DOHH2 (cell line): Measurements from ENCODE around the gene NOL9.

Experiments
- H3F3A ChIP-seq: fragments of 200-600 bp; sonication (generic), shearing (Covaris generic); 2 replicates; pipeline ENCODE4 v1.6.0; 2016; ENCODE audit warnings: antibody characterized with exemption, mild to moderate bottlenecking; ENCODE audit not compliant: control insufficient read depth, insufficient read depth
- H3K27ac ChIP-seq: fragments of 200-600 bp; sonication (generic); 2 replicates; pipeline ENCODE4 v1.5.1; 2014; ENCODE audit warnings: low read depth, mild to moderate bottlenecking, low read length, moderate library complexity
- H3K27me3 ChIP-seq: fragments of 200-600 bp; sonication (generic); 2 replicates; pipeline ENCODE4 v1.6.1; 2014; ENCODE audit warnings: mild to moderate bottlenecking, low read length, mixed read lengths; ENCODE audit not compliant: control insufficient read depth
- H3K36me3 ChIP-seq: fragments of 200-600 bp; sonication (generic); 2 replicates; pipeline ENCODE4 v1.6.1; 2014; ENCODE audit warnings: mild to moderate bottlenecking, low read length, moderate library complexity, mixed read lengths; ENCODE audit not compliant: control insufficient read depth
- H3K4me1 ChIP-seq: fragments of 200-600 bp; sonication (generic); 2 replicates; pipeline ENCODE4 v1.6.1; 2014; ENCODE audit warnings: mild to moderate bottlenecking, low read length, mixed read lengths; ENCODE audit not compliant: control insufficient read depth
- H3K4me2 ChIP-seq: fragments of 200-600 bp; sonication (generic); 2 replicates; pipeline ENCODE4 v1.6.0; 2014; ENCODE audit warnings: mild to moderate bottlenecking, low read length, moderate library complexity
- H3K4me3 ChIP-seq: fragments of 200-600 bp; sonication (generic); 2 replicates; pipeline ENCODE4 v1.5.1; 2014; ENCODE audit warnings: mild to moderate bottlenecking, low read length, mixed read lengths
- H3K79me2 ChIP-seq: fragments of 200-600 bp; sonication (generic); 2 replicates; pipeline ENCODE4 v1.6.1; 2014; ENCODE audit warnings: mild to moderate bottlenecking, low read length, mixed read lengths; ENCODE audit not compliant: control insufficient read depth
- H3K9me2 ChIP-seq: fragments of 200-600 bp; sonication (generic); replicated peaks from 2 replicates; pipeline ENCODE4 v1.6.1; 2014; ENCODE audit warnings: mild to moderate bottlenecking, low read length, mixed read lengths; ENCODE audit not compliant: control insufficient read depth
- H3K9me3 ChIP-seq: fragments of 200-600 bp; sonication (generic); 2 replicates; pipeline ENCODE4 v1.6.1; 2014; ENCODE audit warnings: antibody characterized with exemption, low read length, mixed read lengths; ENCODE audit not compliant: control insufficient read depth, insufficient read depth
- H4K20me1 ChIP-seq: fragments of 200-600 bp; sonication (generic); 2 replicates; pipeline ENCODE4 v1.6.0; 2014; ENCODE audit warnings: low read depth, mild to moderate bottlenecking, antibody characterized with exemption, low read length, moderate library complexity; ENCODE audit not compliant: control insufficient read depth, insufficient read depth
- EZH2phosphoT487 ChIP-seq: fragments of 200-600 bp; sonication (generic); IDR thresholded peaks from 2 replicates; pipeline ENCODE4 v1.6.1; 2017; ENCODE audit warnings: borderline replicate concordance, mild to moderate bottlenecking, antibody characterized with exemption, low read length, moderate library complexity, mixed read lengths
- TF ChIP-seq, protein P1 (sequence below): fragments of 200-600 bp; sonication (generic); IDR thresholded peaks from one replicate; pipeline ENCODE4 v1.5.1; 2014; ENCODE audit warnings: antibody characterized with exemption, mild to moderate bottlenecking, low read depth, low read length; ENCODE audit not compliant: poor library complexity, severe bottlenecking

NOL9 gene

DNA sequence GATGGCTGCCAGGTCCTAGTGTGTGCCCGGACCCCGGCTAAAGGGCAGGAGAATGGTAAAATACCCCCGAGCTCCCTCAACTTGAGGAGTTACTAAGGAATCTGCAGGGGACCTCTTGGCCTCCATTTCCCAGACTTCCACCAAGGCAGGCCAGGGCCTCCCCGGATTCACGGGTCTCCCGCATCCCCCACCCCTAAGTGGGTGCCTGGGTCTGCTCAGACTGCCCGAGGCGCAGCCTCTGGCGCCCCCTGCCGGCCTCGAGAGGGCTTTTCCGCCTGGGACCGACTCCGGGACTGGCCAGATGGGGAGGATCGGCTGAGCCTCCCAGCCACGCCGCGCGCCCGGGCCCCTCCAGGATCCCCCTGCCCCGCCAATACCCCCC is 64.5 kb downstream of the NOL9 start:
- Histone ChIP-seq H3K4me2 (peak overlapping the region; percentile 91), H3F3A (peaks cover 10% of the 10 kb centered on the region), H3K79me2 (no peaks in the 10 kb centered on the region), H3K36me3 (no peaks in the 10 kb centered on the region), H3K9me2 (no peaks in the 10 kb centered on the region), H4K20me1 (no peaks in the 10 kb centered on the region), H3K9me3 (no peaks in the 10 kb centered on the region), H3K27me3 (peaks cover 13% of the 10 kb centered on the region), H3K4me1 (peaks cover 10% of the 10 kb centered on the region), H3K4me3 (peak overlapping the region; percentile 85), H3K27ac (peak overlapping the region; percentile 45; the same call in 1 of the 2 replicates)
- TF ChIP-seq EZH2phosphoT487 = no peak
- TF ChIP-seq, protein P1, sequence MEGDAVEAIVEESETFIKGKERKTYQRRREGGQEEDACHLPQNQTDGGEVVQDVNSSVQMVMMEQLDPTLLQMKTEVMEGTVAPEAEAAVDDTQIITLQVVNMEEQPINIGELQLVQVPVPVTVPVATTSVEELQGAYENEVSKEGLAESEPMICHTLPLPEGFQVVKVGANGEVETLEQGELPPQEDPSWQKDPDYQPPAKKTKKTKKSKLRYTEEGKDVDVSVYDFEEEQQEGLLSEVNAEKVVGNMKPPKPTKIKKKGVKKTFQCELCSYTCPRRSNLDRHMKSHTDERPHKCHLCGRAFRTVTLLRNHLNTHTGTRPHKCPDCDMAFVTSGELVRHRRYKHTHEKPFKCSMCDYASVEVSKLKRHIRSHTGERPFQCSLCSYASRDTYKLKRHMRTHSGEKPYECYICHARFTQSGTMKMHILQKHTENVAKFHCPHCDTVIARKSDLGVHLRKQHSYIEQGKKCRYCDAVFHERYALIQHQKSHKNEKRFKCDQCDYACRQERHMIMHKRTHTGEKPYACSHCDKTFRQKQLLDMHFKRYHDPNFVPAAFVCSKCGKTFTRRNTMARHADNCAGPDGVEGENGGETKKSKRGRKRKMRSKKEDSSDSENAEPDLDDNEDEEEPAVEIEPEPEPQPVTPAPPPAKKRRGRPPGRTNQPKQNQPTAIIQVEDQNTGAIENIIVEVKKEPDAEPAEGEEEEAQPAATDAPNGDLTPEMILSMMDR = peak; percentile 94

DNA sequence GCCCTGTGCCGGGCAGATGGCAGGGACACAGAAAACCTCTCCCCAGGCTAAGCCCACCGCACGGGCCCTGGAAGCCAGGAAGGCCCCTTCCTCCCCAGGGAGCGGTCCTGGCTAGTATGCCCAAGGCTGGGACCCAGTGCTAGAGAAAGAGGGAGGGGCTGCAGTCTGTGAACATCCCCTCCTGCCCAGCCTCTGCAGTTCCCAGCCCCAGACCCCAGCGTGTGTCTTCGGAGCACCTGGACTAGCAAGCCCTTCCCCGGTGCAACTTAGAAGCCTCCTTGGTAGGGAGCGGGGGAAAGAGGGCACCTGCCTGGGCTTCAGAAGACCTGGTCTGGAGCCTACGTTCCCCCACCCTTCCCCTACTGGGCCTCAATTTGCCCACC is 64.9 kb downstream of the NOL9 start:
- TF ChIP-seq, protein P1 = no peak
- no peak for TF ChIP-seq EZH2phosphoT487
- Histone ChIP-seq H3F3A (peaks cover 10% of the 10 kb centered on the region), H3K4me2 (peak overlapping the region; percentile 91), H3K9me2 (no peaks in the 10 kb centered on the region), H3K9me3 (no peaks in the 10 kb centered on the region), H3K4me1 (peaks cover 10% of the 10 kb centered on the region), H3K36me3 (no peaks in the 10 kb centered on the region), H3K79me2 (no peaks in the 10 kb centered on the region), H3K4me3 (peak overlapping the region; percentile 85; the same call in 1 of the 2 replicates), H3K27me3 (peaks cover 16% of the 10 kb centered on the region), H4K20me1 (no peaks in the 10 kb centered on the region), H3K27ac (no peak overlapping the region)

GRCh38 chr1:6488602-6489382 is 65.5 kb downstream of the NOL9 start:
- Histone ChIP-seq H3K27ac (no peak overlapping the region), H3K36me3 (no peaks in the 10 kb centered on the region), H4K20me1 (no peaks in the 10 kb centered on the region), H3K4me2 (no peak overlapping the region), H3K9me3 (no peaks in the 10 kb centered on the region), H3K4me3 (no peak overlapping the region), H3K79me2 (no peaks in the 10 kb centered on the region), H3K27me3 (peaks cover 20% of the 10 kb centered on the region), H3F3A (peaks cover 10% of the 10 kb centered on the region), H3K9me2 (no peaks in the 10 kb centered on the region), H3K4me1 (peaks cover 10% of the 10 kb centered on the region)
- TF ChIP-seq, protein P1 = no peak
- no peak for TF ChIP-seq EZH2phosphoT487
